GM12878 (cell line): ENCODE results near the gene FSTL4. TPM values are rescaled to one million over a fixed set of nuclear protein-coding genes. Genes with fewer than 3 reads are reported as not detected.

ENCODE experiments used
- ATAC-seq: fragments of 200-7000 bp; cut with Tn5 transposase; 3 replicates; pipeline ENCODE4 v1.9.1; 2020; ENCODE audit warnings: mild to moderate bottlenecking, moderate library complexity
- BruUV-seq: library from RNA; stranded (reverse); fragments of 400-500 nt; replicated peaks from 2 replicates; lab custom pipeline; 2021; lab: Mats Ljungman, UMichigan
- CTCF ChIA-PET: fragments of 300-600 bp; sonication (Branson Sonifier 250); formaldehyde crosslinking; extraction: SDS; loops from one replicate; lab custom pipeline; 2021; ENCODE audit warnings: inconsistent platforms; lab: Yijun Ruan, JAX
- POLR2A ChIA-PET: fragments of 350-600 bp; formaldehyde crosslinking; extraction: SDS; loops from one replicate; lab custom pipeline; 2021; ENCODE audit warnings: inconsistent platforms; lab: Charles Lee
- RAD21 ChIA-PET: fragments of 300-600 bp; sonication (Branson Sonifier 250); formaldehyde crosslinking; loops from one replicate; lab custom pipeline; 2023; ENCODE audit warnings: antibody characterized with exemption; ENCODE audit not compliant: unreplicated experiment; lab: Charles Lee
- SMC1A ChIA-PET: fragments of 300-600 bp; sonication (Branson Sonifier 250); formaldehyde crosslinking; loops from one replicate; lab custom pipeline; 2023; ENCODE audit not compliant: unreplicated experiment, uncharacterized antibody; lab: Charles Lee
- DNase-seq: peaks from one replicate; pipeline ENCODE4 v3.0.0-alpha.2; 2011; ENCODE audit warnings: low read depth, low spot score
- FAIRE-seq: peaks from 3 replicates; lab custom pipeline; 2011; peaks lifted over from hg19 to GRCh38; lab: Jason Lieb, UNC
- H2AFZ ChIP-seq: 2 replicates; pipeline ENCODE4 v1.6.0; 2011; ENCODE audit warnings: low read depth, low read length, control low read depth; ENCODE audit not compliant: control insufficient read depth
- H3K27ac ChIP-seq: 2 replicates; pipeline ENCODE4 v1.5.1; 2011; ENCODE audit warnings: control low read depth; ENCODE audit not compliant: control insufficient read depth, insufficient read depth
- H3K27me3 ChIP-seq, 2 experiments: replicated peaks in 1 of 2; 2 replicates each; pipeline versions ENCODE4 v1.6.0 to v1.6.1; 2011; ENCODE audit warnings: low read length in 1 of 2; ENCODE audit not compliant: control insufficient read depth in 2 of 2, insufficient read depth in 2 of 2
- H3K36me3 ChIP-seq, 2 experiments: 2 replicates each; pipeline ENCODE4 v1.5.1; 2011; ENCODE audit warnings: low read length in 1 of 2; ENCODE audit not compliant: control insufficient read depth in 2 of 2, insufficient read depth in 2 of 2
- H3K4me1 ChIP-seq: 2 replicates; pipeline ENCODE4 v1.6.1; 2011; ENCODE audit warnings: mild to moderate bottlenecking, low read length, moderate library complexity, mixed read lengths; ENCODE audit not compliant: control insufficient read depth, insufficient read depth
- H3K4me2 ChIP-seq: 2 replicates; pipeline ENCODE4 v1.6.0; 2011; ENCODE audit warnings: control low read depth; ENCODE audit not compliant: control insufficient read depth, insufficient read depth
- H3K4me3 ChIP-seq: fragments of 200-600 bp; sonication (generic); 2 replicates; pipeline ENCODE4 v1.5.1; 2016
- H3K79me2 ChIP-seq: 2 replicates; pipeline ENCODE4 v1.6.0; 2011; ENCODE audit warnings: low read length; ENCODE audit not compliant: control insufficient read depth, insufficient read depth
- H3K9ac ChIP-seq: 2 replicates; pipeline ENCODE4 v1.8.0; 2011; ENCODE audit warnings: low read length, control low read depth, mixed read lengths; ENCODE audit not compliant: control insufficient read depth, insufficient read depth
- H3K9me3 ChIP-seq: replicated peaks from 3 replicates; pipeline ENCODE4 v1.5.1; 2011; ENCODE audit warnings: mild to moderate bottlenecking, low read length; ENCODE audit not compliant: control insufficient read depth, insufficient read depth
- H4K20me1 ChIP-seq: 2 replicates; pipeline ENCODE4 v1.6.0; 2011; ENCODE audit not compliant: control insufficient read depth, insufficient read depth
- BACH1 ChIP-seq: fragments of 450-650 bp; IDR thresholded peaks from 2 replicates; pipeline ENCODE4 v1.6.1; 2017; ENCODE audit warnings: mild to moderate bottlenecking, borderline replicate concordance
- CBFB ChIP-seq: IDR thresholded peaks from 2 replicates; pipeline ENCODE4 v1.6.1; 2016; ENCODE audit warnings: antibody characterized with exemption, low read depth
- CBX3 ChIP-seq: fragments of 200-600 bp; sonication (generic); IDR thresholded peaks from 2 replicates; pipeline ENCODE4 v1.6.1; 2016; ENCODE audit warnings: low read depth, borderline replicate concordance
- POU2F2 ChIP-seq: IDR thresholded peaks from 3 replicates; pipeline ENCODE4 v1.6.1; 2011; ENCODE audit warnings: low read depth, mild to moderate bottlenecking, low read length, borderline replicate concordance
- RELA ChIP-seq: fragments of 450-650 bp; IDR thresholded peaks from 2 replicates; pipeline ENCODE4 v1.8.0; 2014; ENCODE audit warnings: borderline replicate concordance; ENCODE audit not compliant: partially characterized antibody
- SREBF2 ChIP-seq: IDR thresholded peaks from 2 replicates; pipeline ENCODE4 v1.6.1; 2012; ENCODE audit warnings: mild to moderate bottlenecking, low read length
- TCF7 ChIP-seq: IDR thresholded peaks from 2 replicates; pipeline ENCODE4 v1.6.1; 2014; ENCODE audit warnings: antibody characterized with exemption, borderline replicate concordance
- ZNF207 ChIP-seq: fragments of 450-650 bp; IDR thresholded peaks from 2 replicates; pipeline ENCODE4 v1.6.1; 2014; ENCODE audit warnings: antibody characterized with exemption, mild to moderate bottlenecking, borderline replicate concordance
- WGBS: methylation state at CpG from one replicate; pipeline ENCODE4 v1.1.6; 2016; ENCODE audit warnings: low lambda C conversion rate; ENCODE audit not compliant: insufficient replicate concordance, insufficient coverage; ENCODE audit errors: missing lambda C conversion rate; 5-methylcytosine and 5-hydroxymethylcytosine counted together
- in situ Hi-C: fragments of 300-500 bp; cut with MboI; formaldehyde crosslinking; loops from 9 replicates; pipeline ENCODE4 v1.14.3; 2018; ENCODE audit warnings: mixed read lengths
- intact Hi-C: fragments of 100-400 bp; cut with micrococcal nuclease; formaldehyde crosslinking; loops from one replicate; pipeline ENCODE4 v1.14.2; 2022; ENCODE audit not compliant: unreplicated experiment
- polyA plus RNA-seq, 11 experiments: library from polyadenylated mRNA; depleted of rRNA in 4 of 11; unstranded in 6 of 11; stranded (reverse) in 5 of 11; fragments of >200 nt; fragmentation: Nextera tagmentation in 4 of 11; fragmentation: Illumina TruSeq in 1 of 11; extraction: Ambion mirVana in 4 of 11; extraction: Trizol in 1 of 11; gene quantifications; 1 replicate in 1 of 11; 2 replicates in 10 of 11; pipeline versions ENCODE4 v1.2.1 to v1.2.3, GENCODE V29; 2011 to 2016; ENCODE audit warnings: inconsistent platforms in 2 of 11, missing spikeins in 2 of 11, low read depth in 1 of 11
- total RNA-seq, 4 experiments: library from RNA; depleted of rRNA in 3 of 4; stranded (reverse); fragments of >200 nt in 3 of 4; fragmentation: Illumina TruSeq in 1 of 4; extraction: Trizol in 1 of 4; gene quantifications; 2 replicates each; pipeline versions ENCODE4 v1.2.1 to v1.2.3, GENCODE V29; 2013 to 2021

Gene FSTL4
- total and polyA plus RNA-seq, 10 of the 15 experiments (the other 5 are each of a cell fraction or from before 2014, with no cell fraction given) = 0.01 to 0.79 (median 0.21) TPM; not detected in 6

- H4K20me1 ChIP-seq = no peaks in the 10 kb centered on the region
- intact Hi-C loops (loop anchor here (5.0 kb wide), 1 partner anchor 393 kb away; no protein-coding TSS in a partner anchor), in situ Hi-C loops (no loop called here)
- BruUV-seq = no TSS peak
- no peaks in the 10 kb centered on the region for H3K4me1 ChIP-seq
- 45% methylated on average over 9 of the region's 9 CpGs for WGBS
- H3K4me3 ChIP-seq = no peak overlapping the region
- ChIA-PET RAD21 (no interaction called here), SMC1A (no interaction called here), CTCF (no interaction called here), POLR2A (no interaction called here)
- no peak for FAIRE-seq
- DNase-seq = no peak
- no peaks in the 10 kb centered on the region for H3K79me2 ChIP-seq
- H3K4me2 ChIP-seq = no peak overlapping the region
- TF ChIP-seq SREBF2 = no peak
- no peak for TF ChIP-seq CBX3
- no peak for TF ChIP-seq RELA
- no peak for TF ChIP-seq BACH1
- TF ChIP-seq POU2F2 = no peak
- TF ChIP-seq TCF7 = no peak
- TF ChIP-seq CBFB = no peak
- TF ChIP-seq ZNF207 = no peak
- peaks cover 0 to 1% of the 10 kb centered on the region in 2 experiments; a peak in 2 of 4 replicates for H3K27me3 ChIP-seq
- H3K36me3 ChIP-seq = no peaks in the 10 kb centered on the region
- H3K9me3 ChIP-seq = no peaks in the 10 kb centered on the region; the same call in 2 of the 3 replicates
- H2AFZ ChIP-seq = no peak overlapping the region
- H3K9ac ChIP-seq = no peak overlapping the region
- no peak for ATAC-seq
- no peak overlapping the region for H3K27ac ChIP-seq
Observed at GRCh38 chr5:133384903-133385302, 227.4 kb downstream of the FSTL4 start.
